Measurements from ENCODE around the gene ESCO1.

- TF ChIP-seq POLR2A (IDR thresholded peaks at IDR 0.05) (no peak), CTCF (IDR thresholded peaks at IDR 0.05) (no peak), POLR2AphosphoS5 (IDR thresholded peaks at IDR 0.05) (no peak)
These were observed 100.5 kb downstream of the ESCO1 start for GRCh38 chr18:21499997-21500396.
